ENCODE measurements around the gene RAB23. TPM values are rescaled to one million over a fixed set of nuclear protein-coding genes. Genes with fewer than 3 reads are reported as not detected.

RAB23 gene
- 52.8 and 56.1 TPM in 2 replicates for total RNA-seq
- polyA plus RNA-seq (2012), result 25.2 TPM

DNA sequence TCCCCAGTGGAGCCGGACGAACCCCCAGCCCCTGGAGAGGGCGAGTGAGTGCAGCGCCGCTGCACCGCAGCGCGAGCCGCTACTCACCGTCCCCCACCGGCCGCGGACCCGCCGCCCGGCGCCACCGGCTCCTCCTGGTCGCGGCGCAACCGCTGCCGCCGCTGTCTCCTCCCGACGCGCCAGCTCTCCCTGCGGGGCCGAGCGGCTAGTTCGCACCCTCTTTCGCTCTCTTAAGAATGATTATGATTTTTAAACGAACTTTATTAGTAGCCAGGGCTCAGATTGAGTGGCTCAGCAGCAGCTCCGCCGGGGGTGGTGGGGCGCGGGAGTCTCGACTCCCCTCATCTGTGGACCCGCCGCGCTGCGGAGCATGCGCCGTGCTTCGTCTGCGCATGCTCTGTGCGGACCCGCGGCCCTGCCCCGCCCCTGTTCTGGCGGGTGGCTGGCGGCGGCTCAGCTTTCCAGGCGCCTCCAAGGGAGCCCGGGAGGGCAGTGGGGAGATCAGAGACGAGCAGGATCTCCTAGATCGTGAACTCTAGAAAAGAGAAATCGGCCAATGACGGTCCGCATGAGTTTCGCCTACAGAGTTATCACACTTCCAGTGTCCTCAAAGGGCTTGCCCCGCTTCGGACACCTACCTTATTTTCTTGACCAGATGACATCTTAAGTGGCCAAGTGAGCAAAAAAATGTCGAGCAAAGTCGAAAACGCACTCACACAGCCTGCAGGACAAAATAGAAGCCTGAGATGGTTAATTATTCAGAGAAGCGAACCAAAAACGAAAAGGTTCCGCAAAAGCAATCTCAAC, at the start of gene RAB23:
TSS of gene RAB23 (minus strand) at position 372 of the 807 bp plus-strand sequence. CDS start 11,927 bp downstream, outside the sequence.
- peak; percentile 89 for DNase-seq (ENCODE audit: low read depth)

GRCh38 chr6:57268294-57268640, 46.2 kb upstream of the RAB23 start:
- DNase-seq (ENCODE audit: low read depth), result no peak

DNA sequence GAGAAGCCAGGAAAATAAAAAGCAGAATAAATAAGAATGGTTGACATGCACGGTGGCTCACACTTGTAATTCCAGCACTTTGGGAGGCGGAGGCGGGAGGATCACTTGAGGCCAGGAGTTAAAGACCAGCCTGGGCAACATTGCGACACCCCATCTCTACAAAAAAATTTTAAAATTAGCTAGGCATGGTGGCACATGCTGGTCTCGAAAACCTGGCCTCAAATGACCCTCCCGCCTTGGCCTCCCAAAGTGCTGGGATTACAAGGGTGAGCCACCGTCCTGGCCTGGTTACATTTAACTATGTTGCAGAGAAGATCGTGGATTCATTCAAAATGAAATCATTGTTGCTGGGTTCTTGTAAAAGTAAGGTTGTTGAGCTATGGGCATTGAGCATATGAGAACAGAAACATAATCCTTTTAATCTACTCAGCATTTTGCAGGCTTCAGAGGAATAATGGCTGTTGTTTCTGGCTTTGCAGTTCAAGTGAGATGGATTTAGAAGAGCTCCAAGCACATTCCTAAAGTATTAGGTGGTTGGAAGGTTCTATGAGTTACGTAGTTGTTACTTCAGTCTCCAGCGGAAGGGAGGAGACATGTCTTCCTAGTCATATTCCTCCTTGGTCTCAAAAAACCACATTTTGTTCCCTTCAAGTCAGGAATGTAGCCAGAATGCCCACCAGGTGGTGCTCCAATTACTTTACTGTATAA, 45.6 kb upstream of the RAB23 start:
- peak; percentile 95 for DNase-seq (ENCODE audit: low read depth)

- DNase-seq (ENCODE audit: low read depth), result no peak
These were observed 43.7 kb upstream of the RAB23 start for GRCh38 chr6:57265755-57266221.

DNA sequence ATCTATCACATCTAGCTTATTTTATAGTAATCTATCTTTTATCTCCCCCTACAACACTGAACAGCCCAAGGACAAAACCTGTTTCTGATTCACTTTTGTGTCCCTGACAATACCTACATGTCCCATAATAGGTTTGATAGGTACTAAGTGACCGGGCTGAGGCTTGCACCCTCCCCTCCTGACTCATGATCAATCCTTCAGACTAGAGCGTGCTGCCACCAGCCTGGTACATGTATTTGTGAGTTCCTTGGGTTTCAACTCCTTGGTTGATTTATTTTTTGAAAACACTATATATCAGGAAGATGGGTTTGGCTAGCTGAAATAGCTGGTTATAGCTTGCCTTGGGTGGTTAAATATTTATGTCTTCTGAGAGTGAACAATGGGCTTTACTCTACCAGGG, 41.6 kb upstream of the RAB23 start:
- DNase-seq (ENCODE audit: low read depth), result no peak

DNA sequence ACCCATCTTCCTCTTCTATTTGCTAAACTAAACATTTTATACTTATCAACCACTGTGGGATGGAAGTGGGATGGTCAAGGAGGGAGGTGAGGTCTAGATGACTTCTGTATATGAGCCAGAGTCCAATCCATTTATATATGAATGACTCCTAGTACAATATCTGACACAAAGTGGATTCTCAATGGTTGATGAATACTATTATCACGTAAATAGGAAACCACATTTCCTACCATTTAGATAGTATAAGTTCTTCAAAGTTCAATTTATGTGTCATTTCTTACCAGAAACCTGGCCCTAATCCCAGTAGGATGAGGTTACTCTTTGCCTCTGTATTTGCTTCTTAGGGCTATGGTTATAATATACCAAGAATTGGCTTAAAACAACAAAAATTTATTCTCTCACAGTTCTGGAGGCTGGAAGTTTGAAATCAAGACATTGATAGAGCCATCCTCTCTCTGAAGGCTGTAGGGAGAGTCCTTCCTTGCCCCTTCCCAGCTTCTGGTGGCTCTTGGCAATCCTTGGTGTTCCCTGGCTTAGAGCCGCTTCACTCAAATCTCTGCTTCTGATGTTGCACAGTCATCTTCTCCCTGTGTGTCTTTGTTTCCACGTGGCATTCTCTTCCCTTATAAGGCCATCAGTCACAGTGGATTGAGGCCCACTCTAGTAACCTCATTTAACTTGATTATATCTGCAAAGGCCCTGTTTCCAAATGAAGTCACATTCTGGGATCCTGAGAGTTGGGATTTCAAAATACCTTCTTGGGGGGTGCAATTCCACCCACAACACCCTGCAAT, 41.0 kb upstream of the RAB23 start:
- peak; percentile 64 for DNase-seq (ENCODE audit: low read depth)

DNA sequence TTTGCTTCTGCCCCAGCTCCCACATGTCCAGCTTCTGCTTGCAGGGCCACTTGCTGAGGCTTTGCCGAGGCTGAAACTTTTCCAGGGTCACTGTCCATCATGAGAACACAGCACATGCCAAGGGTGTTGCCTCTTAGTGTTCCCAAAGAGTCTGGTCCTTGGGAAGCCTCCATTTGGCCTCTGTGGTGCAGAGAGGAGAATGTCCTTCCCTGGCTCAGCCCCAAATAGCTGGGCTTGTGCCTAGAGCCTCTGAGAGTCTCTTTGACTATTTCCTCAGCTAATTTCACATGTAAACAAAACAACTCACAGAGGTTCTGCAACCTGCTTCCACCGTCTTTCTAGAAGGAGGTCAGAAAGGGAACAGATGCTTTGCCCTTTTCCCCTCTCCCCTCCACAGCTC, 40.4 kb upstream of the RAB23 start:
- peak; percentile 76 for DNase-seq (ENCODE audit: low read depth)

DNA sequence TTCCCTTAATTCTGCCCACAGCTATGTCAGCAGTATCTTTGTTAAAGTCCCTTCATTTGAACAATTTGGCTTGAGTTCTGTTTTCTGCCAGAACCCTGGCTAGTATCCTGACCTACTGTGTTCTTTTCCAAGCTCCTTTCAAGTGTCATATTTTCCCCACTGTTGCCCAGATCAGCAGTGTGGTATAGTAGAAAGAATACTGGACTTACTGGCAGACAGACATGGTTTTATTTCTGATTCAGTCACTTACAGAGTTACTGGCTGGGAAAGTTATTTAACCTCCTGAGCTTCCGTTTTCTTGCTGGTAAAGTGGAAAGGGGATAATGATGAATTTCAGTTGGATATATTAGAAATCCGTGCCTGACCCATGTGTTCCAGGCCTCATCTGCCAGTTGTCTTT, 39.8 kb upstream of the RAB23 start:
- no peak for DNase-seq (ENCODE audit: low read depth)

GRCh38 chr6:57259064-57259463, 37.0 kb upstream of the RAB23 start:
- no peak for DNase-seq (ENCODE audit: low read depth)

- DNase-seq (ENCODE audit: low read depth), result peak; percentile 67
These were observed 35.9 kb upstream of the RAB23 start for GRCh38 chr6:57257911-57258541.

DNA sequence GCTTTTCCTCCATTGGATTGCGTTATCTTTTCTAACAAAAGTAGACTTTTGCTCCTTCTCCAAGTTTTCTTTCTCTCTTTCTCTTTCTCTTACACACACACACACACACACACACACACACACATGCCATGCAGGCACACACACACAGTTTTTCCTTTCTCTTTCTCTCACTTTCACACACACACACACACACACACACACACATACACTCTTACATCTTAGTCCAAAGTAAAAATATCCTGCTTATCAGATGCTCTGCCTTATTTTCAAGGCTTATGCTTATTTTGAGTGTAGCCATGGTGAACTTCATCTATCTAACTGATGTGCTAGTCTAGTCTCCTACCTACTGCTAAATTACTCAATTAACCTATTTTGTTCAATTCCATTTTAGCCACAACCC, 34.4 kb upstream of the RAB23 start:
- no peak for DNase-seq (ENCODE audit: low read depth)

GRCh38 chr6:57255451-57256169, 33.5 kb upstream of the RAB23 start:
- no peak for DNase-seq (ENCODE audit: low read depth)

- no peak for DNase-seq (ENCODE audit: low read depth)
These were observed 32.1 kb upstream of the RAB23 start for GRCh38 chr6:57254055-57254717.

DNA sequence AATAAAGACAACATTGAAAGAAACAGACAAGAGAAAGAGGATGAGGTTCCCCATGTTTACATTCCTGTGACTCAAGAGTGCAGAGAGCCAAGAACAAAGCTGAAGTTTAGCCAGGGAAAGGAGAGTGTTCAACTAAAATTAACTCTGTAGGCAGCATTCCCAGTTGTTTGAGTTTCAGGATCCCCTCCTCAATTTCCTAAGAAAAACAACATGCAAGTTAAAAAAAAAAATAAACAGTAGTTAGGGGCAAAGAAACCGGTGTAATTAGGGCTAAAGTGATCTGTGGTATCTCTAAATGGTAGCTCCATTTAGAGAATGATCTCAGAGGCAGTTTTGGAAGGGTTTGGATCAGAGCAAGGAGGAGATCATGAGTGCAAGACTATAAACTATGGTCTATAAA, 30.9 kb upstream of the RAB23 start:
- no peak for DNase-seq (ENCODE audit: low read depth)

- DNase-seq (ENCODE audit: low read depth), result no peak
These were observed 30.0 kb upstream of the RAB23 start for GRCh38 chr6:57252137-57252536.

GRCh38 chr6:57250348-57250747, 28.2 kb upstream of the RAB23 start:
- DNase-seq (ENCODE audit: low read depth), result no peak

DNA sequence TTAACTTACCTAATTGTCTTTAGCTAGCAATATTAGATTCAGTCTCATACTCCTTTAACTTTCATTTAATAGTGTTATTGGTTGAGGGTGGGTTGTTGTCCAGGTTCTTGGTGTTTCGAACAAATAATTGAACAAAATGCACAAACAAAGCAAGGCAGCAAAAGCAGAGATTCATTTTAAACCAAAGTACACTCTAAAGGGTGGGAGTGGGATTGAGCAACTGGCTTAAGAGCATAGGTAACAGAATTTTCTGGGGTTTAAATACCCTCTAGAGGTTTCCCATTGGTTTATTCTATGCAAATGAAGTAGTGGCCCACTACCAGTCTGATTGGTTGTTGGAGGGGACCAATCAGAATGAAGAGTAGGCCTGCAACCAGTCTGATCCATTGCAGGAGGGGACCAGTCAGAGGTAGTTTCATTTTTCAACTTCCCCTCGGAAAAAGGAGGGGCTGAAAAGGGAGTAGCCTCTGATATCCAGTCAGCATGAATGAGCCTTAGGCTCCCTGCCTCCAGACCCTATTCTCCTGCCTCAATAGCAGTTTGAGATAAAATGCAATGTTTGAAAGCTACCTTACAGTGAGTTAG, 26.3 kb upstream of the RAB23 start:
- no peak for DNase-seq (ENCODE audit: low read depth)

DNA sequence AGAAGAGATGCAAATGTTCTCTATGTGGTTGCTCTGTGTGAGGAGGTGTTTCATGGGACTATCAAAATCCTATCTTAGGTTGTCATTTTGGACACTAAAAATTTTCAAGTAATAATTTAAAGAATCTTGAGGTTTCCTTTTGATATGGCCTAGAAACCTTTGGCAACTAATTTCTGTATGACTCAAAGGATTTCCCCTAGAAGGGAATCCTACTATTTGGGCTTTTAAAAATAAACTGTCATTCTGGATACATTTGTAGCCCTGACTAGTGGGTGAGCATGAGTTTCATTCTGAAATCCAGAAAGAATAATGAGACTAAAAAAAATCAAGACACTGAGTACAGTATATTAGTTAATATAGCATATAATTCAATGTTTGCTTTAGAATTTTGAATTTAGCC, 25.5 kb upstream of the RAB23 start:
- DNase-seq (ENCODE audit: low read depth), result no peak

DNA sequence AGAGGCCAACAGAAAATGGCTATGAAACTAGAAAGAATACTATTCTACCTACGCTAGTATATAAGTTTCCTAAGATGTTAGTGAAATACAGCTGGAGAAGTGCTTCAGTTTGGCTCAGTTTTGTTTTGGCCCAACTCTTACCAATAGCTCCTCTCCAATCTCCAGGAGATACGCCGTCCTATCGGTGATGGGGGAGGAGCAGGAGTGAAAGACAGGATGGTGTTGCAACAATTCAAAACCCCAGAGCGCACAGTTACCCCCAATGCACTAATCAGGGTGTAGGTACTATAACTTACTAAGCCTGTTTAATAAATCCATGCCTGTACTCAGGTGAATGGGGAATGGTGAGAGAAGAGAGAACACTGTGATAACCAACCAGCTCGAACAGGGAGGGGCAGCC, 24.2 kb upstream of the RAB23 start:
- no peak for DNase-seq (ENCODE audit: low read depth)

GRCh38 chr6:57243954-57244353, 21.8 kb upstream of the RAB23 start:
- DNase-seq (ENCODE audit: low read depth), result no peak

Data from myocyte (in vitro differentiated cells).